GM10266 (cell line): ENCODE measurements around the gene CACNA1C.

Experiments used
- DNase-seq: peaks from one replicate; pipeline ENCODE4 v3.0.0; 2012; ENCODE audit errors: extremely low spot score
- TF ChIP-seq, protein P1 (sequence below): IDR thresholded peaks from 2 replicates; pipeline ENCODE4 v1.5.1; 2012; ENCODE audit warnings: mild to moderate bottlenecking, low read depth; ENCODE audit not compliant: control insufficient read depth, insufficient read depth; ENCODE audit errors: missing control alignments

The CACNA1C gene

DNA sequence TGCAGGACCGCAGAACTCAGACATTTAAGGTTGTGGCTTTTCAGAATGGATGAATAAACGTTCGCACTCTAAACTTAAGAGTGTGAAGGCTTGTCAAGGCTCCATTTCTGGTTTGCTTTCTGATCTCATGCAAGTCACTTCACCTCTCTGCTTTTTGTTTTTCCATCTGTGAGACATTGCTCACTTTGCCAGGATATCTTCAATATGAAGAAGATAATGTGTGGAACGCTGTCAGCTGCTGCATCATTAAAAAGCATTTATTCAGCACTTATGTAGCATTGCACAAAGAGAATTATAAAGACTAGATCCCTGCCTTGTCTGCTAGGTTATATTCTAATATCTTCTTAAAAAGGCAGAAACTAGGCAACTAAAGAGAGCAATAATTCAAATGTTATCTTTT is 172.2 kb downstream of the CACNA1C start:
- TF ChIP-seq, protein P1, sequence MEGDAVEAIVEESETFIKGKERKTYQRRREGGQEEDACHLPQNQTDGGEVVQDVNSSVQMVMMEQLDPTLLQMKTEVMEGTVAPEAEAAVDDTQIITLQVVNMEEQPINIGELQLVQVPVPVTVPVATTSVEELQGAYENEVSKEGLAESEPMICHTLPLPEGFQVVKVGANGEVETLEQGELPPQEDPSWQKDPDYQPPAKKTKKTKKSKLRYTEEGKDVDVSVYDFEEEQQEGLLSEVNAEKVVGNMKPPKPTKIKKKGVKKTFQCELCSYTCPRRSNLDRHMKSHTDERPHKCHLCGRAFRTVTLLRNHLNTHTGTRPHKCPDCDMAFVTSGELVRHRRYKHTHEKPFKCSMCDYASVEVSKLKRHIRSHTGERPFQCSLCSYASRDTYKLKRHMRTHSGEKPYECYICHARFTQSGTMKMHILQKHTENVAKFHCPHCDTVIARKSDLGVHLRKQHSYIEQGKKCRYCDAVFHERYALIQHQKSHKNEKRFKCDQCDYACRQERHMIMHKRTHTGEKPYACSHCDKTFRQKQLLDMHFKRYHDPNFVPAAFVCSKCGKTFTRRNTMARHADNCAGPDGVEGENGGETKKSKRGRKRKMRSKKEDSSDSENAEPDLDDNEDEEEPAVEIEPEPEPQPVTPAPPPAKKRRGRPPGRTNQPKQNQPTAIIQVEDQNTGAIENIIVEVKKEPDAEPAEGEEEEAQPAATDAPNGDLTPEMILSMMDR = no peak
- no peak for DNase-seq

DNA sequence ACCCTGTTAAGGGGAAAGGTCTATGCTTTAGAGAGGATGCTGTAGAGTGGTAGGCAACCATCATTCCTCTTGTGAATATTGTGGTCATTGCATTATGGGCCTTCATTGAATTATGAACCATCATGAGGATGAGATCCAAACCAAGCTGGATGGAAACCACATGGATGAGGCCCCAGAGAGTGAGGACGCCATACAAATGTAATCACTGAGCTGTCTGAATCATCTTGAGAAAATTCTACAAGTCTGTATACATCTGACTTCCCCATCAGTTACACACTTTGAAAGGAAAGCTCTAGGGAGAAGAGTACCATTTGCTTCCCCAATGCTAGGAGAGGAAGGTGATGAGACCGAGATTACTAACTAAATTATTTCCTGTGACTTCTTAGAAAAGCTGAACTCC is 172.9 kb downstream of the CACNA1C start:
- TF ChIP-seq, protein P1 = no peak
- no peak for DNase-seq

DNA sequence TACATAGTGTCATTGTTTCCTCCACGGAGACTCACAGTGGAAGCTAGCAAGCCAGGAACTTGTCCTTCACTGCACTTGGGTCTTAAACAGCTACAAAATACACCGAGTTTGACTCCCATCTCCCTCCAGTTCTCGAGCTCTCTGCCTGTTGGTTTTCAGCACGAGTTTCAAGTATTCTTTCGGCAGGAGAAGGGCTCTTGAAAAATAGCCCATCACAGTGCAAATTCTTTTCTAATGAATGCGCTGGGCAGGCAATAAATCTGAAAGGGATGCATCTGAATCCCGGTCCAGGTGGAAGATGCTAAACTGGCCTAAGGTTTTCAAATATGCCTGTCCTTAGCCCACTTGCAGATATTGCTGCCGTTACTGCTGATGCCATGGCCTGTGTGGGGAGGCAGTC is 173.9 kb downstream of the CACNA1C start:
- TF ChIP-seq, protein P1 = no peak
- DNase-seq = no peak

DNA sequence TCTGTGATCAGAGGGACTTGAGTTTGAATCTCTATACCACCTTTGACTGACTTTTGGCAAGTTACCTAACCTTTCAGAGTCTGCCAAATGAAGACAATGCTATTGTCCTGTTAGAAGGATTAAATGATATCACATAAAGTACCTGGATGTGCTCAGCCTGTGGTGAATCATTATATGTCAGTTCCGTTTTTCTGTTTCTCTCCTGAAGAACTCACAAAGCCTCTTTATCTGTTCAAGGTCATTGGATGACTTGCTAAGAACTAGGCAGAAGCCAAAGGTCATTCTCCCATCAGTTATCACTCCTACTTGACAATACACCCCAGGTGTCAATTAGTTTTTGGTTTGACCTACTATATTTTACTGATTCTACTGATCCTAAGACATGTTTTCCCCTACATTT is 174.6 kb downstream of the CACNA1C start:
- DNase-seq = no peak
- TF ChIP-seq, protein P1 = no peak

DNA sequence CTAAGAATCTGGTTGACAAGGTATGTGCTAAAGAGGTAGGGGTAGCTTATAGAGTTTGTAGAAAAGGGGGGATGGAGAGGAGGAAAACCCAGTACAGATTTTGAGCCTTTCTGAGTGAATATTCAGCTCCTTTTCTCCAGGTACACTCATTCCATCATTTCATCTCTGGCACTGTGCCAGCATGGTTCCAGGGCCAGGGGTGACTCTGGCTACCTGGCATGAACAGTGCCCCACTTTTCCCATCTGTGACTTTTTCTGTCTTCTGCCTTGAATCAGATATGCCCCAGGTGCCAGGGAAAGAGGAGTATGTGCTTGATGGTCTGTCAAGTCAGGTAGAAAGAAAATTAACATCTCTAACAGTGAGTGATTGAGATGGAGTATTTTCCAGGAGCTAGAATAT is 175.7 kb downstream of the CACNA1C start:
- no peak for DNase-seq
- TF ChIP-seq, protein P1 = no peak

DNA sequence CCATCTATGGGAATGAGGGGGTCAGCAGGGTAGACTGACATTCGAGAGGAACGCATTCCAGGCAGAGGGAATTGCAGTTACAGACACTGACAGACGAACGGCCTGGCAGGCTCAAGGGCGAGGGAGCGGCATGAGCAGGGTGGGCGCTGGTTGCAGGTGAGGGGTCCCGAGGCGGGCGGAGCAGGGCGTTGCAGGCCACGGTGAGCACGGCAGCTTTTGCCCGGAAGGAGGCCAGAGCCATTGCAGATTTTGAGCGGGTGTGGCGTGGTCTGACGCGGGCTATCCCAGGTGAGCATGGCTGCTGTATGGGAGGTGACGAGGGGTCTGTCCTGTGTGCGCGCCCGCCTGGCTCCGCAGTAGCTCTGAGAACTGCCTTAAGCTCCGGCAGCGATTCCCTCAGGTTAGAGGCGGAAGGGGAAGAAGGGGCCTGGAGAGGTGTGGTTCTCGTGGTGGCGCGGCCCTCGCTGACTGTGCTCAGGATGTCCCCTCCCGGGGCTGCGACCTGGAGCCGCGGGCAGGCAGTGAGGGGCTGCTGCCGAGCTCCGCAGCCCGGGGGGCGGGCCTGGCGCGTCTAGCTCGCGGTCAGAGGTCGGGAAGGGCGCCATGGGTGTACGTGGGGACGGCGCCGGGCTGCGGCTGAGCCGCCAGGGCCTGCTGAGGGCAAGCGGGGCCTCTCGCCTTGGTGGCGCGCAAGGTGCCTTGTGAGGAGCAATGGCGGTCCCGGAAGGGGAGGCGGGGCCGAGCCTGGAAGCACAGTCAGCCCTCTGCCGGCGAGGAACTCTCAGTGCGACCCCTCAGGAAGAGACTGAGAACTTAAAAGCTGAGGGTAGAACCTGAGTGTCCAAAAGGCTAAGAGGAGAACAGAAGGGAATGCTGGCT is 177.1 kb downstream of the CACNA1C start:
- TF ChIP-seq, protein P1 = no peak
- DNase-seq = no peak

DNA sequence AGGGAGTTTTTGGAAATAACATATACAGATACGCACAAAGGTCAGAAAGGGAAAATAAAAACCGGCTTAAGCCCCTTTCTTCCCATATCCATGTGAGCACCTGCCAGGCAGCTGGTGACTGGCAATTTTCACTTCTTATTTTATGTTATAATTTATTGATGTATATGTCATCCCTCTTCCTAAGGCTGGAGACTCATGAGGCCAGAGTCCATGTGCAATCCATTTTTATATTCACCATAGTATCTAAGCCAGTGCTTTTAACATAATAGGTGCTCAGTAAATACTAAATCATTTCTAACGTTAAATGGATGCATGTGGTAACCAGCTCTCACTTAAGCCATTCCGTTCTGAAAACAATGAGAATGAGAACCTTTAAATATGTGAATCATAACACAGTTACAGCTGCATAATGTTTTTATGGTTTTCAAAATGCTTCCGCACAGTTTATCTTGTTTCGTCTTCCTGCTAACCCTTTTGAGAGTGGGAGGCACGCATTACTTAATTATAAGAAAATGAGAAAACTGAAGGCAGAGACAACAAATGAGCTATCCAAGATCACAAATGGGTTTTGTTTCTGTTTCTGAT is 178.3 kb downstream of the CACNA1C start:
- DNase-seq = no peak
- TF ChIP-seq, protein P1 = no peak
